H1 (cell line): ENCODE measurements around the gene CDH1. TPM values are rescaled to one million over a fixed set of nuclear protein-coding genes. Genes with fewer than 3 reads are reported as not detected.

Experiments used
- CTCF ChIA-PET: fragments of 300-600 bp; sonication (Branson Sonifier 250); formaldehyde crosslinking; loops from one replicate; lab custom pipeline; 2021; ENCODE audit not compliant: partially characterized antibody; lab: Charles Lee
- POLR2A ChIA-PET: fragments of 300-600 bp; sonication (Branson Sonifier 250); formaldehyde crosslinking; loops from one replicate; lab custom pipeline; 2021; ENCODE audit warnings: inconsistent platforms; ENCODE audit not compliant: partially characterized antibody; lab: Charles Lee
- DNase-seq, 2 experiments: peaks; one replicate each; pipeline versions ENCODE4 v3.0.0 to v3.0.0-alpha.2; 2010 to 2022; ENCODE audit warnings: low spot score in 2 of 2, low read depth in 1 of 2, mixed read lengths in 1 of 2
- FAIRE-seq: peaks from 2 replicates; lab custom pipeline; 2011; peaks lifted over from hg19 to GRCh38; lab: Jason Lieb, UNC
- H2AFZ ChIP-seq: 2 replicates; pipeline ENCODE4 v1.8.1; 2012; ENCODE audit warnings: low read length, inconsistent platforms
- H2AK5ac ChIP-seq: 2 replicates; pipeline ENCODE4 v1.6.1; 2013; ENCODE audit warnings: low read depth, low read length
- H2BK120ac ChIP-seq: replicated peaks from 2 replicates; pipeline ENCODE3; 2013; ENCODE audit warnings: low read depth, low read length, inconsistent platforms
- H2BK12ac ChIP-seq: 2 replicates; pipeline ENCODE4 v1.6.1; 2013; ENCODE audit warnings: low read depth, low read length
- H2BK15ac ChIP-seq: 2 replicates; pipeline ENCODE4 v1.6.1; 2013; ENCODE audit warnings: low read length
- H2BK20ac ChIP-seq: 2 replicates; pipeline ENCODE4 v1.6.1; 2013; ENCODE audit warnings: low read length
- H2BK5ac ChIP-seq: 2 replicates; pipeline ENCODE4 v1.6.1; 2013; ENCODE audit warnings: low read depth, low read length
- H3K14ac ChIP-seq: 2 replicates; pipeline ENCODE4 v1.6.1; 2013; ENCODE audit warnings: inconsistent platforms; ENCODE audit not compliant: insufficient read length
- H3K18ac ChIP-seq: 2 replicates; pipeline ENCODE4 v1.6.1; 2013; ENCODE audit warnings: low read length; ENCODE audit errors: extremely low read depth
- H3K23ac ChIP-seq: 2 replicates; pipeline ENCODE4 v1.6.1; 2013; ENCODE audit warnings: inconsistent platforms; ENCODE audit not compliant: insufficient read length
- H3K23me2 ChIP-seq: 2 replicates; pipeline ENCODE4 v1.6.1; 2013; ENCODE audit warnings: low read depth, low read length
- H3K27ac ChIP-seq: 2 replicates; pipeline ENCODE4 v1.6.1; 2011; ENCODE audit warnings: low read depth, low read length, inconsistent platforms
- H3K27me3 ChIP-seq, 4 experiments: replicated peaks in 1 of 4; 1 replicate in 1 of 4; 2 replicates in 3 of 4; pipeline versions ENCODE4 v1.6.1 to v1.8.1; 2011 to 2013; ENCODE audit warnings: low read length in 3 of 4, mild to moderate bottlenecking in 3 of 4, inconsistent platforms in 2 of 4, mixed read lengths in 2 of 4, moderate library complexity in 1 of 4; ENCODE audit not compliant: control insufficient read depth in 3 of 4, insufficient read depth in 3 of 4; ENCODE audit errors: extremely low read depth in 1 of 4
- H3K36me3 ChIP-seq, 4 experiments: 2 replicates each; pipeline versions ENCODE4 v1.6.1 to v1.8.1; 2011 to 2013; ENCODE audit warnings: mild to moderate bottlenecking in 4 of 4, low read length in 3 of 4, moderate library complexity in 2 of 4, control low read depth in 1 of 4, inconsistent platforms in 1 of 4; ENCODE audit not compliant: insufficient read depth in 4 of 4, control insufficient read depth in 2 of 4
- H3K4ac ChIP-seq: replicated peaks from 2 replicates; pipeline ENCODE3; 2013; ENCODE audit warnings: low read length, low read depth, mixed read lengths, inconsistent platforms; ENCODE audit not compliant: insufficient read length
- H3K4me1 ChIP-seq, 4 experiments: replicated peaks in 1 of 4; 1 replicate in 1 of 4; 2 replicates in 3 of 4; pipeline versions ENCODE4 v1.6.1 to v1.8.1; 2011 to 2013; ENCODE audit warnings: low read length in 3 of 4, inconsistent platforms in 2 of 4, mixed read lengths in 1 of 4; ENCODE audit not compliant: insufficient read depth in 4 of 4, control insufficient read depth in 3 of 4
- H3K4me2 ChIP-seq, 2 experiments: 2 replicates each; pipeline versions ENCODE4 v1.6.1 to v1.8.1; 2011 to 2013; ENCODE audit warnings: low read depth in 2 of 2, low read length in 2 of 2, control low read depth in 1 of 2, inconsistent platforms in 1 of 2, mild to moderate bottlenecking in 1 of 2; ENCODE audit not compliant: insufficient read depth in 1 of 2
- H3K4me3 ChIP-seq, 4 experiments: fragments of 200-600, 300-600 bp in 1 of 4; sonication (generic), shearing (Covaris generic), sonication (Bioruptor Twin) in 1 of 4; 2 replicates each; pipeline versions ENCODE4 v1.5.1 to v1.8.1; 2011 to 2016; ENCODE audit warnings: low read length in 4 of 4, low read depth in 3 of 4, control low read depth in 2 of 4, inconsistent platforms in 2 of 4, mild to moderate bottlenecking in 2 of 4, mixed read lengths in 1 of 4, moderate library complexity in 1 of 4; ENCODE audit not compliant: insufficient read depth in 2 of 4; ENCODE audit errors: extremely low read depth in 1 of 4
- H3K56ac ChIP-seq: replicated peaks from 2 replicates; pipeline ENCODE3; 2013; ENCODE audit warnings: low read depth, mild to moderate bottlenecking, mixed read lengths, low read length, inconsistent platforms; ENCODE audit not compliant: insufficient read length
- H3K79me1 ChIP-seq: 2 replicates; pipeline ENCODE4 v1.6.1; 2013; ENCODE audit warnings: low read depth, low read length, control low read depth
- H3K79me2 ChIP-seq, 2 experiments: 2 replicates each; pipeline versions ENCODE4 v1.6.1 to v1.8.1; 2012 to 2013; ENCODE audit warnings: low read length in 2 of 2, mild to moderate bottlenecking in 2 of 2, inconsistent platforms in 1 of 2; ENCODE audit not compliant: insufficient read depth in 2 of 2, control insufficient read depth in 1 of 2
- H3K9ac ChIP-seq, 4 experiments: replicated peaks in 1 of 4; 1 replicate in 1 of 4; 2 replicates in 3 of 4; pipeline versions ENCODE4 v1.6.1 to v1.8.1; 2011 to 2013; ENCODE audit warnings: low read depth in 3 of 4, low read length in 3 of 4, control low read depth in 2 of 4, mild to moderate bottlenecking in 2 of 4, moderate library complexity in 2 of 4, inconsistent platforms in 1 of 4; ENCODE audit errors: extremely low read depth in 1 of 4
- H3K9me3 ChIP-seq, 2 experiments: 2 replicates each; pipeline versions ENCODE4 v1.6.1 to v1.8.1; 2012 to 2013; ENCODE audit warnings: mild to moderate bottlenecking in 2 of 2, moderate library complexity in 2 of 2, control low read depth in 1 of 2, inconsistent platforms in 1 of 2, low read depth in 1 of 2, low read length in 1 of 2, mixed read lengths in 1 of 2; ENCODE audit not compliant: insufficient read depth in 2 of 2
- H4K20me1 ChIP-seq, 2 experiments: replicated peaks in 1 of 2; 2 replicates each; pipeline versions ENCODE3 to v1.8.1; 2011 to 2013; ENCODE audit warnings: inconsistent platforms in 2 of 2, low read length in 2 of 2, mild to moderate bottlenecking in 1 of 2; ENCODE audit not compliant: insufficient read depth in 2 of 2, control insufficient read depth in 1 of 2
- H4K5ac ChIP-seq: 2 replicates; pipeline ENCODE4 v1.6.1; 2013; ENCODE audit warnings: low read length, low read depth, mixed read lengths, inconsistent platforms; ENCODE audit not compliant: insufficient read length
- H4K8ac ChIP-seq: 2 replicates; pipeline ENCODE4 v1.8.0; 2013; ENCODE audit warnings: mild to moderate bottlenecking, moderate library complexity, low read length, inconsistent platforms; ENCODE audit not compliant: insufficient read depth; ENCODE audit errors: extremely low read depth
- H4K91ac ChIP-seq: replicated peaks from 2 replicates; pipeline ENCODE3; 2013; ENCODE audit warnings: low read length, mixed read lengths, inconsistent platforms; ENCODE audit not compliant: insufficient read length
- CEBPB ChIP-seq: IDR thresholded peaks from 2 replicates; pipeline ENCODE4 v1.6.1; 2012; ENCODE audit warnings: low read depth, low read length
- KDM1A ChIP-seq: fragments of 200-600, 300-600 bp; sonication (generic); IDR thresholded peaks from 2 replicates; pipeline ENCODE4 v1.7.1; 2016; ENCODE audit warnings: mild to moderate bottlenecking, low read length, borderline replicate concordance
- MAFK ChIP-seq: IDR thresholded peaks from 2 replicates; pipeline ENCODE4 v1.6.1; 2012; ENCODE audit warnings: low read depth, mild to moderate bottlenecking, improper control_type of control experiment, low read length
- MAX ChIP-seq: IDR thresholded peaks from 2 replicates; pipeline ENCODE4 v1.6.1; 2012; ENCODE audit warnings: inconsistent platforms
- TCF12 ChIP-seq: IDR thresholded peaks from 2 replicates; pipeline ENCODE4 v1.6.1; 2011; ENCODE audit warnings: low read depth, mild to moderate bottlenecking, low read length
- WGBS, 2 experiments: shearing (Covaris generic) in 1 of 2; methylation state at CpG; one replicate each; pipeline versions ENCODE4 v1.1.6 to v1.1.7; 2013 to 2015; ENCODE audit warnings: low lambda C conversion rate in 2 of 2, mixed read lengths in 2 of 2, inconsistent platforms in 1 of 2, low coverage in 1 of 2, missing lambda C conversion rate in 1 of 2; ENCODE audit not compliant: insufficient replicate concordance in 2 of 2, insufficient coverage in 1 of 2, insufficient read length in 1 of 2; ENCODE audit errors: extremely low coverage in 1 of 2, missing lambda C conversion rate in 1 of 2; 5-methylcytosine and 5-hydroxymethylcytosine counted together
- polyA plus RNA-seq, 7 experiments: library from polyadenylated mRNA; depleted of rRNA in 3 of 7; stranded (reverse) in 5 of 7; unstranded in 2 of 7; fragments of >200 nt in 5 of 7; fragments of 200-250 nt in 2 of 7; gene quantifications; 1 replicate in 5 of 7; 2 replicates in 1 of 7; 4 replicates in 1 of 7; pipeline versions ENCODE4 v1.2.1 to v1.2.3, GENCODE V29; 2011 to 2013; ENCODE audit warnings: missing spikeins in 2 of 7, mixed read lengths in 2 of 7
- total RNA-seq: library from RNA; stranded (reverse); fragmentation: NEBNext Ultra II Directional; extraction: Animal tissue kit (Norgen Biotek cat#: 25700); gene quantifications from 2 replicates; pipeline ENCODE4 v1.2.1, GENCODE V29; 2021

CDH1 gene
- total and polyA plus RNA-seq, 2 of the 8 experiments (the other 6 are each of a cell fraction or from before 2014, with no cell fraction given): 133 to 265 TPM

GRCh38 chr16:68711421-68712139 lies 25.5 kb upstream of the CDH1 start:
- 84% methylated on average over 12 of the region's 14 CpGs; no CpG with 5 or more reads in 1 of the 2 experiments for WGBS, 2 experiments
- H2AK5ac ChIP-seq: 0 out of 2 replicates have a peak overlapping the region, but pooled peaks have one; percentile 60
- H3K9me3 ChIP-seq: no peaks in the 10 kb centered on the region
- no peak overlapping the region for H3K27ac ChIP-seq
- H2BK12ac ChIP-seq: peak overlapping the region; percentile 75; the same call in 1 of the 2 replicates
- no peak overlapping the region for H4K5ac ChIP-seq
- H3K4me2 ChIP-seq: no peak overlapping the region
- ChIA-PET POLR2A (interaction anchor here (0.9 to 9.9 kb wide), 5 partner anchors 20 to 68 kb away, joined by 3 to 65 read pairs (median 3); partner anchors contain the start of gene CDH1), CTCF (interaction anchor here (0.7 to 10.1 kb wide), 2 partner anchors 15 to 87 kb away, joined by 3 to 71 read pairs; no protein-coding TSS in a partner anchor)
- H2BK20ac ChIP-seq: peak overlapping the region; percentile 34; the same call in 1 of the 2 replicates
- H3K27me3 ChIP-seq: no peaks in the 10 kb centered on the region
- H2BK5ac ChIP-seq: peak overlapping the region; percentile 68; the same call in 1 of the 2 replicates
- H3K79me1 ChIP-seq: no peaks in the 10 kb centered on the region; the same call in 1 of the 2 replicates
- H2BK120ac ChIP-seq: peak overlapping the region; percentile 47
- H4K91ac ChIP-seq: peak overlapping the region; percentile 80
- H2BK15ac ChIP-seq: peak overlapping the region; percentile 40; the same call in 1 of the 2 replicates
- no peaks in the 10 kb centered on the region for H3K79me2 ChIP-seq
- H3K4me3 ChIP-seq: no peak overlapping the region
- 0 out of 2 replicates have a peak overlapping the region, but pooled peaks have one; percentile 75 for H3K18ac ChIP-seq
- H3K23me2 ChIP-seq: no peaks in the 10 kb centered on the region
- H4K8ac ChIP-seq: no peak overlapping the region
- no peak overlapping the region for H2AFZ ChIP-seq
- FAIRE-seq (no peak), DNase-seq (no peak)
- H4K20me1 ChIP-seq: no peaks in the 10 kb centered on the region
- no peak overlapping the region for H3K14ac ChIP-seq
- peaks cover 0 to 20% (median 9%) of the 10 kb centered on the region in 4 experiments; a peak in 5 of 7 replicates for H3K4me1 ChIP-seq
- peak overlapping the region; percentile 36 for H3K4ac ChIP-seq
- H3K36me3 ChIP-seq: no peaks in the 10 kb centered on the region
- no peak overlapping the region for H3K23ac ChIP-seq
- no peak overlapping the region for H3K56ac ChIP-seq
- no peak for TF ChIP-seq KDM1A
- TF ChIP-seq CEBPB: no peak
- no peak for TF ChIP-seq TCF12
- no peak for TF ChIP-seq MAX
- no peak for TF ChIP-seq MAFK
- H3K9ac ChIP-seq: no peak overlapping the region
